Measurements from ENCODE around the gene RAPGEF4. TPM values are rescaled to one million over a fixed set of nuclear protein-coding genes. Genes with fewer than 3 reads are reported as not detected.

RAPGEF4 gene
- total RNA-seq, 1 experiment from 2014 or later, result 0.59 TPM

DNA sequence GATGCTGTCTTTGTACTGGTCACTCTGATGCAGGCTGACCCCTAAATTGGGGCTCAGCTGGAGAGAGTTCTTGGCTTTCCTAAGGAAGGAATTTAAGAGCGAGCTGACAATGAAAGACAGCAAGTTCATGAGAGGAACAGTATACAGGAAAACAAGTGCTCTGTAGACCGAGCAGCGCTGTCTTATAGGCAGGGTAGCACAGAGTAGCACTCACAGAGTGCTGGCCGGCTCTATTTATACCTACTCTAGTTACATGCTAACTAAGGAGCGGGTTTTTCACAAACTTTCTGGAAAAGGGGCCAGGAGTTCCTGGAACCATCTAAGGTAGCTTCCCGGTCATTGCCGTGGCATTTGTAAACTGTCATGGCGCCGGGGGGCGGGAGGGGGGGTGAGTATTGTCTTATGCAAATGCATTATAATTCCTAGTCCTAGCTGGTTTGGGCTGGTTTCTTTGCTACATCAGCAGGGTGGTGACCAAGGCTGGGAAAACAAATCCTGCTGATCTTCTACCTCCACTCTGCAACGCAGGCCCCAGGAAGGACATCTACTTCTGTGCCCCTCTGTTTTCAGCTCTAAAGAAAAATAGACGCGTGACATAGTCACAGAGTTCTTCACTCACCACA lies 308.4 kb downstream of the RAPGEF4 start:
- CTCF ChIA-PET, result no interaction called here
- no peak overlapping the region for H3K27ac ChIP-seq (ENCODE audit: low read depth, low read length)

More for the DNA sequence above, 308.4 kb downstream of the RAPGEF4 start:
- no peaks in the 10 kb centered on the region for H4K20me1 ChIP-seq (ENCODE audit: insufficient read depth)
- peaks cover 8 to 17% of the 10 kb centered on the region in 2 experiments for H3K4me1 ChIP-seq (ENCODE audit: control insufficient read depth in 1 of 2, insufficient read depth in 2 of 2, low read length in 2 of 2)
- H2AFZ ChIP-seq (ENCODE audit: low read depth, low read length, poor library complexity, severe bottlenecking), result no peak overlapping the region
- intact Hi-C loops (cut with micrococcal nuclease), result no loop called here
- POLR2A ChIA-PET, result no interaction called here
- H3K79me2 ChIP-seq (ENCODE audit: insufficient read depth, low read length), result no peaks in the 10 kb centered on the region
- BruUV-seq (replicated peaks), result no TSS peak
- ATAC-seq (no peak), DNase-seq (ENCODE audit: low read depth, low spot score) (no peak)
- H3K4me2 ChIP-seq (ENCODE audit: low read length), result no peak overlapping the region
- no peak overlapping the region for H3K9ac ChIP-seq (ENCODE audit: low read length)
- H3K27me3 ChIP-seq (ENCODE audit: insufficient read depth, low read length), result no peaks in the 10 kb centered on the region
- H3K9me3 ChIP-seq (ENCODE audit: control insufficient read depth in 1 of 2, insufficient read depth in 1 of 2, low read depth in 1 of 2, low read length in 2 of 2), result no peaks in the 10 kb centered on the region
- H3K9me2 ChIP-seq (ENCODE audit: insufficient read depth), result no peaks in the 10 kb centered on the region
- RAD21 ChIA-PET (ENCODE audit: low non-redundant PET in 1 of 2, low total read pairs in 2 of 2, uncharacterized antibody in 2 of 2, unreplicated experiment in 2 of 2), result no interaction called here
- no peak overlapping the region for H3K4me3 ChIP-seq (replicated peaks in 1 of 2; ENCODE audit: low read depth in 1 of 2, low read length in 2 of 2)
- H3K36me3 ChIP-seq (ENCODE audit: control insufficient read depth in 1 of 2, insufficient read depth in 2 of 2, low read length in 2 of 2), result no peaks in the 10 kb centered on the region
- TF ChIP-seq SIN3A (IDR thresholded peaks at IDR 0.05; ENCODE audit: low read depth) (no peak), EGR1 (IDR thresholded peaks at IDR 0.05; ENCODE audit: low read depth) (no peak), SRF (IDR thresholded peaks at IDR 0.05; ENCODE audit: low read depth) (no peak), YY1 (IDR thresholded peaks at IDR 0.05; ENCODE audit: extremely low read depth, insufficient replicate concordance, low read depth, low read length) (no peak), JUND (IDR thresholded peaks at IDR 0.05) (no peak), POLR2AphosphoS5 (IDR thresholded peaks at IDR 0.05; ENCODE audit: low read depth, low read length) (no peak), CBX3 (IDR thresholded peaks at IDR 0.05; ENCODE audit: low read depth) (no peak), RAD21 (IDR thresholded peaks at IDR 0.05; ENCODE audit: low read depth) (no peak), EZH2phosphoT487 (IDR thresholded peaks at IDR 0.05; ENCODE audit: borderline replicate concordance) (no peak), ZFX (IDR thresholded peaks at IDR 0.05) (no peak), POLR2A (IDR thresholded peaks at IDR 0.05; ENCODE audit: borderline replicate concordance, extremely low read depth, insufficient read depth, insufficient read length) (no peak)
- TF ChIP-seq, protein P1, sequence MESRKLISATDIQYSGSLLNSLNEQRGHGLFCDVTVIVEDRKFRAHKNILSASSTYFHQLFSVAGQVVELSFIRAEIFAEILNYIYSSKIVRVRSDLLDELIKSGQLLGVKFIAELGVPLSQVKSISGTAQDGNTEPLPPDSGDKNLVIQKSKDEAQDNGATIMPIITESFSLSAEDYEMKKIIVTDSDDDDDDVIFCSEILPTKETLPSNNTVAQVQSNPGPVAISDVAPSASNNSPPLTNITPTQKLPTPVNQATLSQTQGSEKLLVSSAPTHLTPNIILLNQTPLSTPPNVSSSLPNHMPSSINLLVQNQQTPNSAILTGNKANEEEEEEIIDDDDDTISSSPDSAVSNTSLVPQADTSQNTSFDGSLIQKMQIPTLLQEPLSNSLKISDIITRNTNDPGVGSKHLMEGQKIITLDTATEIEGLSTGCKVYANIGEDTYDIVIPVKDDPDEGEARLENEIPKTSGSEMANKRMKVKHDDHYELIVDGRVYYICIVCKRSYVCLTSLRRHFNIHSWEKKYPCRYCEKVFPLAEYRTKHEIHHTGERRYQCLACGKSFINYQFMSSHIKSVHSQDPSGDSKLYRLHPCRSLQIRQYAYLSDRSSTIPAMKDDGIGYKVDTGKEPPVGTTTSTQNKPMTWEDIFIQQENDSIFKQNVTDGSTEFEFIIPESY (IDR thresholded peaks at IDR 0.05; ENCODE audit: extremely low read depth, insufficient replicate concordance, low read length), result no peak
- TF ChIP-seq, protein P2, sequence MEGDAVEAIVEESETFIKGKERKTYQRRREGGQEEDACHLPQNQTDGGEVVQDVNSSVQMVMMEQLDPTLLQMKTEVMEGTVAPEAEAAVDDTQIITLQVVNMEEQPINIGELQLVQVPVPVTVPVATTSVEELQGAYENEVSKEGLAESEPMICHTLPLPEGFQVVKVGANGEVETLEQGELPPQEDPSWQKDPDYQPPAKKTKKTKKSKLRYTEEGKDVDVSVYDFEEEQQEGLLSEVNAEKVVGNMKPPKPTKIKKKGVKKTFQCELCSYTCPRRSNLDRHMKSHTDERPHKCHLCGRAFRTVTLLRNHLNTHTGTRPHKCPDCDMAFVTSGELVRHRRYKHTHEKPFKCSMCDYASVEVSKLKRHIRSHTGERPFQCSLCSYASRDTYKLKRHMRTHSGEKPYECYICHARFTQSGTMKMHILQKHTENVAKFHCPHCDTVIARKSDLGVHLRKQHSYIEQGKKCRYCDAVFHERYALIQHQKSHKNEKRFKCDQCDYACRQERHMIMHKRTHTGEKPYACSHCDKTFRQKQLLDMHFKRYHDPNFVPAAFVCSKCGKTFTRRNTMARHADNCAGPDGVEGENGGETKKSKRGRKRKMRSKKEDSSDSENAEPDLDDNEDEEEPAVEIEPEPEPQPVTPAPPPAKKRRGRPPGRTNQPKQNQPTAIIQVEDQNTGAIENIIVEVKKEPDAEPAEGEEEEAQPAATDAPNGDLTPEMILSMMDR (IDR thresholded peaks at IDR 0.05 in 2 of 3, conservative IDR thresholded peaks at IDR 0.05 in 1 of 3; ENCODE audit: borderline replicate concordance in 1 of 3, insufficient read depth in 1 of 3, low read depth in 2 of 3, low read length in 2 of 3), result no peak
- TF ChIP-seq, protein P3, sequence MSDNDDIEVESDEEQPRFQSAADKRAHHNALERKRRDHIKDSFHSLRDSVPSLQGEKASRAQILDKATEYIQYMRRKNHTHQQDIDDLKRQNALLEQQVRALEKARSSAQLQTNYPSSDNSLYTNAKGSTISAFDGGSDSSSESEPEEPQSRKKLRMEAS (IDR thresholded peaks at IDR 0.05), result no peak
